Keratinocyte (primary cell): ENCODE measurements around the gene SCT. TPM values are rescaled to one million over a fixed set of nuclear protein-coding genes. Genes with fewer than 3 reads are reported as not detected.

Experiments
- DNase-seq: peaks from one replicate; pipeline ENCODE4 v3.0.0-alpha.2; 2011; ENCODE audit warnings: low read depth, missing footprints, low spot score
- FAIRE-seq: peaks from 2 replicates; lab custom pipeline; 2011; peaks lifted over from hg19 to GRCh38; lab: Jason Lieb, UNC
- H2AFZ ChIP-seq: 2 replicates; pipeline ENCODE4 v1.6.0; 2012; ENCODE audit warnings: low read length, control low read depth, inconsistent platforms; ENCODE audit not compliant: control insufficient read depth
- H3K27ac ChIP-seq: 2 replicates; pipeline ENCODE4 v1.5.1; 2011; ENCODE audit warnings: low read length; ENCODE audit not compliant: control insufficient read depth, insufficient read depth
- H3K27me3 ChIP-seq: 3 replicates; pipeline ENCODE4 v1.6.0; 2011; ENCODE audit warnings: low read length; ENCODE audit not compliant: control insufficient read depth, insufficient read depth; ENCODE audit errors: extremely low read depth
- H3K36me3 ChIP-seq, 2 experiments: 2 replicates in 1 of 2; 3 replicates in 1 of 2; pipeline ENCODE4 v1.5.1; 2011; ENCODE audit warnings: low read length in 2 of 2, mild to moderate bottlenecking in 1 of 2; ENCODE audit not compliant: control insufficient read depth in 2 of 2, insufficient read depth in 2 of 2; ENCODE audit errors: extremely low read depth in 1 of 2
- H3K4me1 ChIP-seq: 3 replicates; pipeline ENCODE4 v1.5.1; 2011; ENCODE audit warnings: low read length; ENCODE audit not compliant: control insufficient read depth, insufficient read depth; ENCODE audit errors: extremely low read depth
- H3K4me2 ChIP-seq: 3 replicates; pipeline ENCODE4 v1.6.0; 2011; ENCODE audit warnings: low read depth, low read length; ENCODE audit not compliant: control insufficient read depth, insufficient read depth; ENCODE audit errors: extremely low read depth
- H3K4me3 ChIP-seq, 3 experiments: fragments of 200-600 bp in 1 of 3; sonication (generic) in 1 of 3; 2 replicates in 2 of 3; 3 replicates in 1 of 3; pipeline ENCODE4 v1.5.1; 2011 to 2016; ENCODE audit warnings: low read length in 3 of 3, mild to moderate bottlenecking in 3 of 3, control low read depth in 2 of 3, inconsistent platforms in 1 of 3, low read depth in 1 of 3, mixed read lengths in 1 of 3, mixed run types in 1 of 3, moderate library complexity in 1 of 3; ENCODE audit not compliant: control insufficient read depth in 2 of 3, insufficient read depth in 2 of 3; ENCODE audit errors: extremely low read depth in 1 of 3
- H3K79me2 ChIP-seq: 2 replicates; pipeline ENCODE4 v1.6.0; 2012; ENCODE audit warnings: low read length; ENCODE audit not compliant: control insufficient read depth, insufficient read depth
- H3K9ac ChIP-seq: 3 replicates; pipeline ENCODE4 v1.6.0; 2011; ENCODE audit warnings: low read length; ENCODE audit not compliant: control insufficient read depth, insufficient read depth; ENCODE audit errors: extremely low read depth
- H3K9me1 ChIP-seq: 3 replicates; pipeline ENCODE4 v1.6.0; 2011; ENCODE audit warnings: low read length; ENCODE audit not compliant: control insufficient read depth, insufficient read depth; ENCODE audit errors: extremely low read depth
- H3K9me3 ChIP-seq: 2 replicates; pipeline ENCODE4 v1.5.1; 2012; ENCODE audit warnings: low read depth, low read length; ENCODE audit not compliant: control insufficient read depth
- H4K20me1 ChIP-seq: 3 replicates; pipeline ENCODE4 v1.6.0; 2011; ENCODE audit warnings: low read length; ENCODE audit not compliant: control insufficient read depth, insufficient read depth; ENCODE audit errors: extremely low read depth
- CTCF ChIP-seq, 3 experiments: IDR thresholded peaks in 1 of 3; conservative IDR thresholded peaks in 1 of 3; optimal IDR thresholded peaks in 1 of 3; 2 replicates in 2 of 3; 3 replicates in 1 of 3; pipeline versions ENCODE3 to v1.5.1; 2011; ENCODE audit warnings: low read length in 3 of 3, mild to moderate bottlenecking in 3 of 3, moderate library complexity in 2 of 3, control low read depth in 1 of 3, inconsistent platforms in 1 of 3; ENCODE audit not compliant: insufficient read depth in 2 of 3; ENCODE audit errors: extremely low read depth in 1 of 3
- EZH2 ChIP-seq: IDR thresholded peaks from one replicate; pipeline ENCODE4 v1.6.1; 2012; ENCODE audit warnings: inconsistent platforms, mild to moderate bottlenecking, low read length, moderate library complexity
- dilution Hi-C: fragments of 300-500 bp; cut with MboI; formaldehyde crosslinking; loops from one replicate; pipeline ENCODE4 v1.7.0; 2020; ENCODE audit warnings: low sequenced_read_pairs; ENCODE audit not compliant: extremely low pct_ligation_motif_present
- polyA plus RNA-seq, 5 experiments: library from polyadenylated mRNA; depleted of rRNA in 3 of 5; stranded (reverse) in 3 of 5; stranded (forward) in 1 of 5; unstranded in 1 of 5; fragments of >200 nt; gene quantifications; 1 replicate in 1 of 5; 2 replicates in 3 of 5; 3 replicates in 1 of 5; pipeline versions ENCODE4 v1.2.1 to v1.2.3, GENCODE V29; 2011 to 2012; ENCODE audit warnings: missing spikeins in 2 of 5, low read depth in 1 of 5, low replicate concordance in 1 of 5

The SCT gene
- polyA plus RNA-seq, 1 donor (not counting 4 experiments of a cell fraction or from before 2014, with no cell fraction given), result not detected

GRCh38 chr11:590997-591396 is 36.0 kb downstream of the SCT start:
- no peaks in the 10 kb centered on the region for H3K27me3 ChIP-seq
- no peaks in the 10 kb centered on the region for H3K9me3 ChIP-seq
- FAIRE-seq (no peak), DNase-seq (no peak)
- H2AFZ ChIP-seq, result no peak overlapping the region
- H3K36me3 ChIP-seq, result peaks cover 47 to 55% of the 10 kb centered on the region in 2 experiments
- H3K27ac ChIP-seq, result no peak overlapping the region
- no peak overlapping the region for H3K4me2 ChIP-seq
- no peaks in the 10 kb centered on the region for H3K4me1 ChIP-seq
- dilution Hi-C loops, result no loop called here
- H4K20me1 ChIP-seq, result no peaks in the 10 kb centered on the region
- H3K4me3 ChIP-seq, result no peak overlapping the region
- H3K9ac ChIP-seq, result no peak overlapping the region
- H3K79me2 ChIP-seq, result peaks cover 56% of the 10 kb centered on the region
- no peak for TF ChIP-seq EZH2
- no peak for TF ChIP-seq CTCF (optimal IDR thresholded peaks at IDR 0.05 in 1 of 3, IDR thresholded peaks at IDR 0.05 in 1 of 3, conservative IDR thresholded peaks at IDR 0.05 in 1 of 3; ENCODE audit: extremely low read depth in 1 of 3, insufficient read depth in 2 of 3, low read length in 3 of 3)
- H3K9me1 ChIP-seq, result no peaks in the 10 kb centered on the region

DNA sequence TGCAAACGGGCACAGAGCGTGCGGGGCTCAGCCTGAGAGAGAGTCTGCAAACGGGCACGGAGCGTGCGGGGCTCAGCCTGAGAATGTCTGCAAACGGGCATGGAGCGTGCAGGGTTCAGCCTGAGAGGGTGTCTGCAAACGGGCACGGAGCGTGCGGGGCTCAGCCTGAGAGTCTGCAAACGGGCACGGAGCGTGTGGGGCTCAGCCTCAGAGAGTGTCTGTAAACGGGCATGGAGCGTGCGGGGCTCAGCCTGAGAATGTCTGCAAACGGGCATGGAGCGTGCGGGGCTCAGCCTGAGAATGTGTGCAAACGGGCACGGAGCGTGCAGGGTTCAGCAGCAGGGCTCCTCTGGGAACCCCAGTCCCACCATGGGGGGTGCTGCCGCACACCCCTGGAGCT is 37.2 kb downstream of the SCT start:
- Histone ChIP-seq H3K27me3 (no peaks in the 10 kb centered on the region), H3K9me3 (no peaks in the 10 kb centered on the region), H3K79me2 (peaks cover 57% of the 10 kb centered on the region), H3K36me3 (peaks cover 45 to 48% of the 10 kb centered on the region in 2 experiments), H2AFZ (no peak overlapping the region), H3K4me1 (no peaks in the 10 kb centered on the region), H3K9me1 (no peaks in the 10 kb centered on the region), H3K4me3 (no peak overlapping the region), H4K20me1 (no peaks in the 10 kb centered on the region), H3K9ac (no peak overlapping the region), H3K27ac (no peak overlapping the region), H3K4me2 (no peak overlapping the region)
- dilution Hi-C loops, result no loop called here
- DNase-seq (no peak), FAIRE-seq (no peak)
- TF ChIP-seq EZH2, result no peak

DNA sequence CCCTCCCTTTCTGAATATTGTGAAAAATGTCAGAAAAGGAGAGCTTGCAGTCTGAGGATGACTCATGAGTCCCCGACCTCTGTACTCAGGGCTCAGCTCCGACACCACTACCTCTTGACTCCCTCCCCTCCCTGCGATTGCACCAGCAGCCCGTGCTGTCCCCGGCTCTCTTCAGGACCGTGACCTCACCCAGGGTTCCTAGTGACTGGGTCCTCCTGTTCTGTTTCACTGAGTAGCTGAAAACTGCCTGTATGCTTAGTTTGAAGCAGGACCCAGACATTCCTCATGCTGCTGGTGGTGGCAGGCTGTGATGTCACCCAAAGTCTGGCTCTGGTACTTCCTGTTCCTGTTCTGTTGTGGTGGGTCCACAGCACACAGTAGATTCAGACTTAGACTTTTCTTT is 39.0 kb downstream of the SCT start:
- H3K9me1 ChIP-seq, result no peaks in the 10 kb centered on the region
- no peaks in the 10 kb centered on the region for H3K4me1 ChIP-seq
- H3K9me3 ChIP-seq, result no peaks in the 10 kb centered on the region
- DNase-seq (no peak), FAIRE-seq (no peak)
- H3K27ac ChIP-seq, result no peak overlapping the region
- TF ChIP-seq EZH2 (no peak), CTCF (optimal IDR thresholded peaks at IDR 0.05 in 1 of 3, IDR thresholded peaks at IDR 0.05 in 1 of 3, conservative IDR thresholded peaks at IDR 0.05 in 1 of 3; ENCODE audit: extremely low read depth in 1 of 3, insufficient read depth in 2 of 3, low read length in 3 of 3) (no peak)
- no peaks in the 10 kb centered on the region for H3K27me3 ChIP-seq
- H3K36me3 ChIP-seq, result peaks cover 38 to 49% of the 10 kb centered on the region in 2 experiments
- H3K79me2 ChIP-seq, result peaks cover 63% of the 10 kb centered on the region
- no peak overlapping the region for H2AFZ ChIP-seq
- H3K9ac ChIP-seq, result no peak overlapping the region
- dilution Hi-C loops, result no loop called here
- no peak overlapping the region for H3K4me2 ChIP-seq
- no peak overlapping the region for H3K4me3 ChIP-seq
- H4K20me1 ChIP-seq, result peaks cover 5% of the 10 kb centered on the region
